ENCODE data around the gene DUSP16. TPM values are rescaled to one million over a fixed set of nuclear protein-coding genes. Genes with fewer than 3 reads are reported as not detected.

DUSP16 gene
- total and polyA plus RNA-seq, 2 of the 8 experiments (the other 6 are each of a cell fraction or from before 2014, with no cell fraction given) = 31.6 to 55.9 TPM

- TF ChIP-seq ATF2 (IDR thresholded peaks at IDR 0.05; ENCODE audit: low read length) (no peak), RXRA (IDR thresholded peaks at IDR 0.05; ENCODE audit: insufficient read depth, low read depth, low read length) (no peak)
Observed at GRCh38 chr12:12551115-12551514, 11.5 kb downstream of the DUSP16 start (continued).
